Measurements from ENCODE around the gene PRSS57. TPM values are rescaled to one million over a fixed set of nuclear protein-coding genes. Genes with fewer than 3 reads are reported as not detected.
"Not testable (repeated sequence)": the region's sequence is repeated elsewhere in the genome, so short reads cannot be mapped to it uniquely, and the experiment has no call there.

PRSS57 gene
- not detected in 2 replicates for total RNA-seq (2012; rRNA removed)

- no peak within 1 kb of the TSS for H3K9ac ChIP-seq (ENCODE audit: low read depth, low read length)
These were observed at the start of gene PRSS57 for GRCh38 chr19:695352-695949. TSS of gene PRSS57 (minus strand) at chr19:695452. CDS start at chr19:695430, 22 bp downstream.

GRCh38 chr19:743168-743687, 48.0 kb upstream of the PRSS57 start:
- H3K4me1 ChIP-seq (ENCODE audit: control insufficient read depth, insufficient read depth, low read length), result no peaks in the 10 kb centered on the region
- no peak overlapping the region for H3K9ac ChIP-seq (ENCODE audit: low read depth, low read length)
- peaks cover 11% of the 10 kb centered on the region for H3K9me3 ChIP-seq (replicated peaks; ENCODE audit: low read length)
- H3K27me3 ChIP-seq (ENCODE audit: control insufficient read depth, insufficient read depth, low read length), result no peaks in the 10 kb centered on the region
- H3K36me3 ChIP-seq (ENCODE audit: insufficient read depth, low read length), result no peaks in the 10 kb centered on the region
- no peak overlapping the region for H3K4me3 ChIP-seq (ENCODE audit: low read length)
- H3K4me2 ChIP-seq (ENCODE audit: low read length), result no peak overlapping the region

More at GRCh38 chr19:695352-695949, at the start of gene PRSS57:
- no peak within 1 kb of the TSS for H3K4me3 ChIP-seq (ENCODE audit: low read length)
- H3K27me3 ChIP-seq (ENCODE audit: control insufficient read depth, insufficient read depth, low read length), result peaks cover 12% of the 10 kb centered on the region
- no peaks in the 10 kb centered on the region for H3K4me1 ChIP-seq (ENCODE audit: control insufficient read depth, insufficient read depth, low read length)
- no peaks in the 10 kb centered on the region for H3K36me3 ChIP-seq (ENCODE audit: insufficient read depth, low read length)
- H3K4me2 ChIP-seq (ENCODE audit: low read length), result no peak within 1 kb of the TSS
- H3K9me3 ChIP-seq (replicated peaks; ENCODE audit: low read length), result no peaks in the 10 kb centered on the region

DNA sequence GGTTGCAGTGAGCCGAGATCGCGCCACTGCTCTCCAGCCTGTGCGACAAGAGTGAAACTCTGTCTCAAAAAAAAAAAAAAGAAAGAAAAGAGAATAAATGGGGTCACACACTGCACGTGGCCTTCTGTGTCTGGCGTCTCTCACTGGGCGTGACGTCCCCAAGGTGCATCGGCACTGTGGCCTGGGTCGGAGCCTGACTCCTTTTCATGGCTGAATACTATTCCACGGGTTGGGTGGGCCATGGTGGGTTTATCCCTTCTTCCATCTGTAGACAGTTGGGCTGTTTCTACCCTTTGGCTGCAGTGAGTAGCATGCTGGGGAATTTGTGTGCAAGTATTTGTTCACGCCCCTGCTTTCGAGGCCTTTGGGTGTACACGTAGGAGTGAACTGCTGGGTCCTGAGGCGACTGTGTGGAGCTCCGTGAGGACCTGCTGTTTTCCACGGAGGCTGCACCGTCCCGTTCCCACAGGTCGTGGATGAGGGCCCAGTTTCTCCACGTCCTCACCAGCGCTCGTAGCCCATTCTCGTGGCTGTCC, 47.4 kb upstream of the PRSS57 start:
- no peaks in the 10 kb centered on the region for H3K36me3 ChIP-seq (ENCODE audit: insufficient read depth, low read length)
- peaks cover 5% of the 10 kb centered on the region for H3K9me3 ChIP-seq (replicated peaks; ENCODE audit: low read length)
- H3K4me1 ChIP-seq (ENCODE audit: control insufficient read depth, insufficient read depth, low read length), result no peaks in the 10 kb centered on the region
- no peak overlapping the region for H3K4me3 ChIP-seq (ENCODE audit: low read length)
- no peak overlapping the region for H3K9ac ChIP-seq (ENCODE audit: low read depth, low read length)
- H3K4me2 ChIP-seq (ENCODE audit: low read length), result no peak overlapping the region
- no peaks in the 10 kb centered on the region for H3K27me3 ChIP-seq (ENCODE audit: control insufficient read depth, insufficient read depth, low read length)

DNA sequence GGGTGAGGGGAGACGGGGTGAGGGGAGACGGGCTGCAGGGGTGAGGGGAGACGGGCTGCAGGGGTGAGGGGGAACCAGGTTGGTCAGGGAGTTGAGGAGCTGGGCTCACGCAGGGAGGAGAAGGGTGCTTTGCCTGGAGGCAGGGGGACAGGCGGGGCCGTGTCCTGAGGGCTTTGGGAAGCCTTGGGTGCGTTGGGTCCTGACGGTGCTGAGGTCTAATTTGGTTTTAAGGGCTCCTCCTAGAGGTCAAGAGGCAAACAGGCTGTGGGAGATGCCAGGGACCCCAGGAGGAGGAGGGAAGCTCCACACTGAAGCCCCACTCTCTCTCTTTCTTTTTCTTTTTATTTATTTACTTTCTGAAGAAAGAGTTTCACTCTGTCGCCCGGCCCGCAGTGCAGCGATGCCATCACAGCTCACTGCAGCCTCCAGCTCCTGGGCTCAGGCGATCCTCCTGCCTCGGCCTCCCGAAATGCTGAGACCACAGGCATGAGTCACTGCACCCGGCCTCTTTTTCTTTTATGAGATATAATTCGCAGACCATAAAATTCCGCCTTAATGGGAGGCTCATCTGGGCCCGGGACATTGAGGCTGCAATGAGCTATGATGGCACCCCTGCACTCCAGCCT, 46.4 kb upstream of the PRSS57 start:
- Histone ChIP-seq H3K4me1 (ENCODE audit: control insufficient read depth, insufficient read depth, low read length) (no peaks in the 10 kb centered on the region), H3K36me3 (ENCODE audit: insufficient read depth, low read length) (no peaks in the 10 kb centered on the region), H3K9me3 (replicated peaks; ENCODE audit: low read length) (peaks cover 3% of the 10 kb centered on the region), H3K4me3 (ENCODE audit: low read length) (no peak overlapping the region), H3K27me3 (ENCODE audit: control insufficient read depth, insufficient read depth, low read length) (no peaks in the 10 kb centered on the region), H3K4me2 (ENCODE audit: low read length) (no peak overlapping the region), H3K9ac (ENCODE audit: low read depth, low read length) (no peak overlapping the region)

- H3K27me3 ChIP-seq (ENCODE audit: control insufficient read depth, insufficient read depth, low read length); H3K9me3 ChIP-seq (replicated peaks; ENCODE audit: low read length); H3K9ac ChIP-seq (ENCODE audit: low read depth, low read length); H3K4me2 ChIP-seq (ENCODE audit: low read length); H3K4me3 ChIP-seq (ENCODE audit: low read length); H3K36me3 ChIP-seq (ENCODE audit: insufficient read depth, low read length); H3K4me1 ChIP-seq (ENCODE audit: control insufficient read depth, insufficient read depth, low read length): not testable (repeated sequence)
These were observed 45.7 kb upstream of the PRSS57 start for GRCh38 chr19:740816-741505.

- Histone ChIP-seq H3K9ac (ENCODE audit: low read depth, low read length) (no peak overlapping the region), H3K4me2 (ENCODE audit: low read length) (no peak overlapping the region), H3K9me3 (replicated peaks; ENCODE audit: low read length) (no peaks in the 10 kb centered on the region), H3K27me3 (ENCODE audit: control insufficient read depth, insufficient read depth, low read length) (no peaks in the 10 kb centered on the region), H3K36me3 (ENCODE audit: insufficient read depth, low read length) (no peaks in the 10 kb centered on the region), H3K4me3 (ENCODE audit: low read length) (no peak overlapping the region), H3K4me1 (ENCODE audit: control insufficient read depth, insufficient read depth, low read length) (no peaks in the 10 kb centered on the region)
These were observed 44.9 kb upstream of the PRSS57 start for GRCh38 chr19:739998-740715.

GRCh38 chr19:738509-739128, 43.4 kb upstream of the PRSS57 start:
- no peaks in the 10 kb centered on the region for H3K36me3 ChIP-seq (ENCODE audit: insufficient read depth, low read length)
- H3K9ac ChIP-seq (ENCODE audit: low read depth, low read length), result no peak overlapping the region
- H3K4me1 ChIP-seq (ENCODE audit: control insufficient read depth, insufficient read depth, low read length), result no peaks in the 10 kb centered on the region
- H3K9me3 ChIP-seq (replicated peaks; ENCODE audit: low read length), result no peaks in the 10 kb centered on the region
- no peaks in the 10 kb centered on the region for H3K27me3 ChIP-seq (ENCODE audit: control insufficient read depth, insufficient read depth, low read length)
- H3K4me2 ChIP-seq (ENCODE audit: low read length), result no peak overlapping the region
- no peak overlapping the region for H3K4me3 ChIP-seq (ENCODE audit: low read length)

GRCh38 chr19:737591-738093, 42.4 kb upstream of the PRSS57 start:
- no peaks in the 10 kb centered on the region for H3K4me1 ChIP-seq (ENCODE audit: control insufficient read depth, insufficient read depth, low read length)
- H3K9ac ChIP-seq (ENCODE audit: low read depth, low read length), result no peak overlapping the region

GRCh38 chr19:736125-736524, 40.9 kb upstream of the PRSS57 start:
- H3K4me1 ChIP-seq (ENCODE audit: control insufficient read depth, insufficient read depth, low read length), result no peaks in the 10 kb centered on the region
- H3K9me3 ChIP-seq (replicated peaks; ENCODE audit: low read length), result no peaks in the 10 kb centered on the region
- H3K4me3 ChIP-seq (ENCODE audit: low read length), result no peak overlapping the region
- no peak overlapping the region for H3K9ac ChIP-seq (ENCODE audit: low read depth, low read length)
- H3K36me3 ChIP-seq (ENCODE audit: insufficient read depth, low read length), result no peaks in the 10 kb centered on the region
- no peak overlapping the region for H3K4me2 ChIP-seq (ENCODE audit: low read length)
- H3K27me3 ChIP-seq (ENCODE audit: control insufficient read depth, insufficient read depth, low read length), result no peaks in the 10 kb centered on the region

More at GRCh38 chr19:737591-738093, 42.4 kb upstream of the PRSS57 start:
- H3K4me3 ChIP-seq (ENCODE audit: low read length), result no peak overlapping the region
- no peaks in the 10 kb centered on the region for H3K27me3 ChIP-seq (ENCODE audit: control insufficient read depth, insufficient read depth, low read length)
- no peaks in the 10 kb centered on the region for H3K9me3 ChIP-seq (replicated peaks; ENCODE audit: low read length)
- no peaks in the 10 kb centered on the region for H3K36me3 ChIP-seq (ENCODE audit: insufficient read depth, low read length)
- no peak overlapping the region for H3K4me2 ChIP-seq (ENCODE audit: low read length)

DNA sequence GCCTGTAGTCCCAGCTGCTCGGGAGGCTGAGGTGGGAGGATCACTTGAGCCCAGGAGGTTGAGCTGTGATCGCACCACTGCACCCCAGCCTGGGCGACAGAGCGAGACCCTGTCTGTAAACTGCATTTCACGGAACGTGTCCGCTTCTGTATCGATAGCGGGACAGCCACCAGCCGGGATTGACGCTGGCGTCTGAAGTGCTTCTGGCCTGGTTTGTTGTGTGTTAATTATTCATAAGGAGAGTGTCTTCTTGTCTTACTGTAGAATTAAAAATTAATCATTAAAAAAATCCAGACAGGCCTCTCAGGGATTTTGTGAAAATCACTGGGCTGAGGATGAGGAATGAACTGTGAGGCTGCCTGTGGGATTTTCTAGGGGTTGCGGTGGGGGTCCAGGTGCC, 39.5 kb upstream of the PRSS57 start:
- H3K9ac ChIP-seq (ENCODE audit: low read depth, low read length), result no peak overlapping the region
- H3K36me3 ChIP-seq (ENCODE audit: insufficient read depth, low read length), result no peaks in the 10 kb centered on the region
- H3K27me3 ChIP-seq (ENCODE audit: control insufficient read depth, insufficient read depth, low read length), result no peaks in the 10 kb centered on the region
- H3K4me3 ChIP-seq (ENCODE audit: low read length), result no peak overlapping the region
- no peaks in the 10 kb centered on the region for H3K9me3 ChIP-seq (replicated peaks; ENCODE audit: low read length)
- H3K4me2 ChIP-seq (ENCODE audit: low read length), result no peak overlapping the region
- H3K4me1 ChIP-seq (ENCODE audit: control insufficient read depth, insufficient read depth, low read length), result no peaks in the 10 kb centered on the region

Data from skeletal muscle satellite cell (primary cell).